Peyer's patch (tissue), 4 donors: ENCODE data around the gene KCNQ1.

Experiments used
- POLR2A ChIP-seq, 2 donors: fragments of 450-650 bp; IDR thresholded peaks; one replicate each; pipeline ENCODE4 v1.5.1; 2017; ENCODE audit warnings: antibody characterized with exemption in 2 of 2, mild to moderate bottlenecking in 2 of 2, moderate library complexity in 2 of 2
- TF ChIP-seq, protein P1 (sequence below), 6 experiments: fragments of 450-650 bp in 4 of 6; fragments of 200-600 bp in 2 of 6; sonication (generic) in 1 of 6; IDR thresholded peaks; one replicate each; pipeline ENCODE4 v1.5.1; 2017 to 2019; ENCODE audit warnings: antibody characterized with exemption in 6 of 6, mild to moderate bottlenecking in 3 of 6, moderate library complexity in 1 of 6

DNA sequence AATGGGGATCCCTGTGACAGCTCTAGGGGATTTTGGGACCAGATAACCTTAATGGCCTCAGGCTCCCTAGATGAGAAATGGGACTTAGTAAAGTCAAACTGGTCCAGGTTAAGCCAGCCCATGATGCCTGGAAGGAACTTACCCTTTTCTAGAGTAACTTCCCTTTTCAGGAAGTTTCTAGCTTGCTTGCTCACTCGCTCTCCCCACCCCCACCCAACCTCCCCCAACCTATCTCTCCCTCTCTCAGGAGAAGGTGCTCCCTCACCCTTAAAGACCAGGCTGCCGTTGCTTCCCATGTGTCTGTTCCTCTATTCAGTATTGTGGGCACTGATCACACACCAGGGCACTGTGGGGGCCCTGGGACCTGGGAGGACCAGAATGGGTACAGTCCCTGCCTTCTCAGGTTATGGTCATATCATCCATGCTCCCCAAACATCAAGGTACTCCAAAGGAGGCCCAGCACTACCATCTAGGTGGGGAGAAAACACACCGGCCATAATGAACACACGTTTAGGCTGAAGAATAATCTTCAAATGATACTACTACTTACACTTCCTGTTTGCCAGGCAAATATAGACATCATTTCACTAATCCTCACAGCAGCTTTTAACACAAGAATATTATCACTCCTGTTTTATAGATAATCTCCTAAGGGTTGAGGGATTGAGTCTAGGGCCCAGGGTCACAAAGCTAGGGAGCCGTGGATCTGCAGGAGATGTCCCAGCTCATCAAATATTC lies 236.8 kb downstream of the KCNQ1 start:
- TF ChIP-seq, protein P1, sequence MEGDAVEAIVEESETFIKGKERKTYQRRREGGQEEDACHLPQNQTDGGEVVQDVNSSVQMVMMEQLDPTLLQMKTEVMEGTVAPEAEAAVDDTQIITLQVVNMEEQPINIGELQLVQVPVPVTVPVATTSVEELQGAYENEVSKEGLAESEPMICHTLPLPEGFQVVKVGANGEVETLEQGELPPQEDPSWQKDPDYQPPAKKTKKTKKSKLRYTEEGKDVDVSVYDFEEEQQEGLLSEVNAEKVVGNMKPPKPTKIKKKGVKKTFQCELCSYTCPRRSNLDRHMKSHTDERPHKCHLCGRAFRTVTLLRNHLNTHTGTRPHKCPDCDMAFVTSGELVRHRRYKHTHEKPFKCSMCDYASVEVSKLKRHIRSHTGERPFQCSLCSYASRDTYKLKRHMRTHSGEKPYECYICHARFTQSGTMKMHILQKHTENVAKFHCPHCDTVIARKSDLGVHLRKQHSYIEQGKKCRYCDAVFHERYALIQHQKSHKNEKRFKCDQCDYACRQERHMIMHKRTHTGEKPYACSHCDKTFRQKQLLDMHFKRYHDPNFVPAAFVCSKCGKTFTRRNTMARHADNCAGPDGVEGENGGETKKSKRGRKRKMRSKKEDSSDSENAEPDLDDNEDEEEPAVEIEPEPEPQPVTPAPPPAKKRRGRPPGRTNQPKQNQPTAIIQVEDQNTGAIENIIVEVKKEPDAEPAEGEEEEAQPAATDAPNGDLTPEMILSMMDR (IDR thresholded peaks at IDR 0.05): no peak
- no peak for TF ChIP-seq POLR2A (IDR thresholded peaks at IDR 0.05)
